ENCODE results near the gene MLST8. TPM values are rescaled to one million over a fixed set of nuclear protein-coding genes. Genes with fewer than 3 reads are reported as not detected.

MLST8 gene
- total RNA-seq, 1 donor from 2014 or later, result 56.4 TPM

DNA sequence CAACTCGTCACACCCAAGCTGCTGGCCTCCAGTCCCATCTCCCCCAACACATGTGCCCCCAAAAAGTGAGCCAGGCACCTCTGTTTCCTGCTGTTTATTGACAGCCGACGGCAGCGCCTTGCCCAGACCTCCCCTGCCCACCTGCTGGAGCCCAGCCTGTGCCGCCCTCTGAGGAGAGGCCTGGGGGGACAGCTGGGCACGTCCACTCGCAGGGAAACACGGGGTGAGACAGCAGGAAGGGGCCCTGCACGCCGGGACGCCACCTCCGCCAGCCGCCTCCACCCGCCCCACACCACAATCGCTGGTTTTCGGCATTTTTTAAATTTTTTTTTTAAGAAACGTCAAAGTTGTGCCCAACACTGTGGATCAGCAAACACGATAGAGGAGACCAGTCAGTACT is 28.2 kb upstream of the MLST8 start:
- Mint-ChIP-seq H3K4me3 (ENCODE audit: low read depth) (no peak overlapping the region), H3K27me3 (ENCODE audit: low read depth) (no peaks in the 10 kb centered on the region), H3K27ac (no peak overlapping the region), H3K4me1 (ENCODE audit: low read depth) (no peaks in the 10 kb centered on the region), H3K36me3 (ENCODE audit: low read depth) (peaks cover 20% of the 10 kb centered on the region), H3K9me3 (no peaks in the 10 kb centered on the region)
- intact Hi-C loops (cut with micrococcal nuclease), result no loop called here
- DNase-seq (ENCODE audit: low spot score), result no peak

DNA sequence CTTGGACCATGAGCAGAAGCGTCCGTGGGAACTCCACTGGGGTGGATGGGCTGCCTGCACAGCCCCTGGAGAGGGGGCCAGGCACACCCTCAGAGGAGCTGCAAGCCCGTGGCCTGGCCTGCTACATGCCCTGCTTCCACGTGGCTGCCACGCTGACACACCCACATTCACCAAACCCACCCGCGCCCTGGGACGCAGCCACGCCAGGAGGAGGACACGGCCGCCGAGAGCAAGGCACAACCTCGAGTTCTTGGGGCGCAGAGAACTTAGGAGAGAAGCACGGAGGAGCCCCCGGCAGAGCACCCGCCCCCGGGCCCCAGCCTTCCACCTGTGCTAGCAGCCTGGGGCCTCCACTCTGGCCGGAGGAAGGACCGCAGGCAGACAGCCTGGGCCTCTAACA is 27.7 kb upstream of the MLST8 start:
- Mint-ChIP-seq H3K27ac (no peak overlapping the region), H3K27me3 (ENCODE audit: low read depth) (no peaks in the 10 kb centered on the region), H3K36me3 (ENCODE audit: low read depth) (peaks cover 20% of the 10 kb centered on the region), H3K4me3 (ENCODE audit: low read depth) (no peak overlapping the region), H3K9me3 (no peaks in the 10 kb centered on the region), H3K4me1 (ENCODE audit: low read depth) (no peaks in the 10 kb centered on the region)
- intact Hi-C loops (cut with micrococcal nuclease), result no loop called here
- no peak for DNase-seq (ENCODE audit: low spot score)

DNA sequence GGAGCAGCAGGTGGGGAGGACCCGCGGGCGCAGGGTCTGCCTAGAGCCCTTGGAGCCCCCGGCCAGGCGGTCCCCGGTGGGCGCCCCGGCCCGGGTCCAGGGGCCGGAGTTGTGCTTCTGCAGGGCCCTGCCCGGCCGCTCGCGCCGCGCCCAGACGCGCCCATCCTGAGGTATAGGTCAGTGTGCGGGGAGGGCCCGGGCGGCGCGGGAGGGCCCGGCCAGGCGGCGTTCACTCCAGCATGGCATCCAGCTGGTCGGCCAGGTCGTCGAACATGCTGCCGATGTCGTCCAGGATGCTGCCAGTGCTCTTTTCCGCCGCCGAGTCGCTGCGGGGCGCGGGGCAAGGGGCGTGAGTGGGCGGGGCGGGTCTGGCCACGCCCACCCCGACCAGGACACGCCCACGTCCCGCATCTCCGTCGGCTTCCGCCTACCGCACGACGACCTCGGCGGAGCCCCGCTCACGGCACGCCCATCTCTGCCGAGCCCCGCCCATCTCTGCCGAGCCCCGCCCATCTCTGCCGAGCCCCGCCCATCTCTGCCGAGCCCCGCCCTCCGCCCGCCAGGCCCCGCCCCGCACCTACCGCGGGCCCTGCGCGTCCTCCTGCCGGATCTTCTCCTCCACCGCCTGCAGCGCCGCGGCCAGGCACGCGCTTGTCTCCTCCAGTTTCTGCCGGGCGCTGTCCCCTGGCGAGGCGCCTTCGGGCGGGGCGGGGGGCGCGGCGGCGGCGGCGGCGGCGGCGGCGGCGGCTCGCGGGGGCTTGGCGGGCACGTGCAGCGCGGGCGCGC is 26.7 kb upstream of the MLST8 start:
- no peaks in the 10 kb centered on the region for H3K4me1 Mint-ChIP-seq (ENCODE audit: low read depth)
- DNase-seq (ENCODE audit: low spot score), result no peak
- intact Hi-C loops (cut with micrococcal nuclease), result no loop called here
- no peak overlapping the region for H3K27ac Mint-ChIP-seq
- no peaks in the 10 kb centered on the region for H3K9me3 Mint-ChIP-seq
- no peak overlapping the region for H3K4me3 Mint-ChIP-seq (ENCODE audit: low read depth)
- H3K36me3 Mint-ChIP-seq (ENCODE audit: low read depth), result peaks cover 17% of the 10 kb centered on the region
- no peaks in the 10 kb centered on the region for H3K27me3 Mint-ChIP-seq (ENCODE audit: low read depth)

DNA sequence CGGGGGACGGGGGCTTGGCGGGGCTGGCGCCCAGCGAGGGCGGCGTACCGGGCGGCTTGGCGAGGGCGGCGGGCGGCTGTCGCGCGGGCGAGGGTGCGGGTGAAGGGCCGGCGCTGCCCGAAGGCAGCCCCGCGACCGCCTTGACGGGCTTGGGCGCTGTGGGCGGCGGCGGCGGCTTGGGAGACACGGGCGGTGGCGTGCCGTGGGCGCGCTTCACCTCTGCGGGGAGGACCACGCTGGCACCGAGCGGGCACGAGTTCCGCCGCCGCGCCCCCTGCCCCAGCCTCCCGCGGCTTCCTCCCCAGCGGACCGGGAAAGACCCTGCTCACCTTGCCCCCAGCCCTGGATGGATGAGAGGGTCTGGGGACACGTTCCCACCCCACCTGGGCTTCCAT is 26.1 kb upstream of the MLST8 start:
- Mint-ChIP-seq H3K4me3 (ENCODE audit: low read depth) (no peak overlapping the region), H3K36me3 (ENCODE audit: low read depth) (peaks cover 14% of the 10 kb centered on the region), H3K27me3 (ENCODE audit: low read depth) (no peaks in the 10 kb centered on the region), H3K9me3 (no peaks in the 10 kb centered on the region), H3K4me1 (ENCODE audit: low read depth) (no peaks in the 10 kb centered on the region), H3K27ac (no peak overlapping the region)
- intact Hi-C loops (cut with micrococcal nuclease), result no loop called here
- no peak for DNase-seq (ENCODE audit: low spot score)

DNA sequence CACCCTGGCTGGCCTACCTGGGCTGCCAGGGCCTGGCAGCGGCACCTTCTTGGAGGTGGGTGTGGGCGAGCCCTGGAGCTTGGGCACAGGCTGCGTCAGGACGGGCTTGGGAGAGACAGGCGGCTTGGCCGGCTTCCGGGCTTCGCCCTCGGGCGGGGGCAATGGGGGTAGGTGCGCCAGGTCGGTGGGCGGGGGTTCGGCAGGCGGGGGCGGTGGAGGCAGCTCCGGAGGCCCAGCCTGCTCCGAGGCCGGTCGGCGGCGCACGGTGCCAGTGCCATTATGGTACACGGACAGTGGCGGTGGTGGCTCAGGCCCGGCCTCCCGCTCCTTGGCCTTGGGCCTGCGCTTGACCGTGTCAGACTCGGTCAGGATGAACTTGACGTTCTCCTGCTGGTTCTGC is 25.7 kb upstream of the MLST8 start:
- no peak overlapping the region for H3K4me3 Mint-ChIP-seq (ENCODE audit: low read depth)
- peaks cover 9% of the 10 kb centered on the region for H3K36me3 Mint-ChIP-seq (ENCODE audit: low read depth)
- no peak overlapping the region for H3K27ac Mint-ChIP-seq
- H3K27me3 Mint-ChIP-seq (ENCODE audit: low read depth), result no peaks in the 10 kb centered on the region
- intact Hi-C loops (cut with micrococcal nuclease), result no loop called here
- no peaks in the 10 kb centered on the region for H3K4me1 Mint-ChIP-seq (ENCODE audit: low read depth)
- DNase-seq (ENCODE audit: low spot score), result no peak
- no peaks in the 10 kb centered on the region for H3K9me3 Mint-ChIP-seq

DNA sequence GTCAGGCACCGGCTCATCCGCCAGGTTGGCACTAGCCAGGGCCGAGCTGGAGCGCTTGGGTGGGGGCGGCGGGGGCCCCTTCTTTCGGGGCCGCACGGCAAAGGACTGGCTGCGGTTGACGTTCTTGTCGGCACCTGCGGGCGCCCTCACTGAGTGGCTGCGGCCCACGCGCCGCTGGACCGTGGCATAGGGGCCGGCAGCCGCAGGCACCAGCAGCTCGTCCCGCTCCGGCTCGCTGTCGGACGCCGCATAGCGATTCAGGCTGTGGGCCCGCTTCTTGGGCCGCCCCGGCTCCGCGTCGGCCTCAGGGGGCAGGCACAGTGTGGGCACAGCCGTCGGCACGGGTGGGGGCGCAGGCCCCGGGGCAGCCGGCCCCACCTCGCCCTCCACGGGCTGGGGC is 24.8 kb upstream of the MLST8 start:
- DNase-seq (ENCODE audit: low spot score), result no peak
- Mint-ChIP-seq H3K4me3 (ENCODE audit: low read depth) (no peak overlapping the region), H3K27me3 (ENCODE audit: low read depth) (no peaks in the 10 kb centered on the region), H3K4me1 (ENCODE audit: low read depth) (no peaks in the 10 kb centered on the region), H3K9me3 (no peaks in the 10 kb centered on the region), H3K36me3 (ENCODE audit: low read depth) (peaks cover 8% of the 10 kb centered on the region), H3K27ac (no peak overlapping the region)
- intact Hi-C loops (cut with micrococcal nuclease), result no loop called here

DNA sequence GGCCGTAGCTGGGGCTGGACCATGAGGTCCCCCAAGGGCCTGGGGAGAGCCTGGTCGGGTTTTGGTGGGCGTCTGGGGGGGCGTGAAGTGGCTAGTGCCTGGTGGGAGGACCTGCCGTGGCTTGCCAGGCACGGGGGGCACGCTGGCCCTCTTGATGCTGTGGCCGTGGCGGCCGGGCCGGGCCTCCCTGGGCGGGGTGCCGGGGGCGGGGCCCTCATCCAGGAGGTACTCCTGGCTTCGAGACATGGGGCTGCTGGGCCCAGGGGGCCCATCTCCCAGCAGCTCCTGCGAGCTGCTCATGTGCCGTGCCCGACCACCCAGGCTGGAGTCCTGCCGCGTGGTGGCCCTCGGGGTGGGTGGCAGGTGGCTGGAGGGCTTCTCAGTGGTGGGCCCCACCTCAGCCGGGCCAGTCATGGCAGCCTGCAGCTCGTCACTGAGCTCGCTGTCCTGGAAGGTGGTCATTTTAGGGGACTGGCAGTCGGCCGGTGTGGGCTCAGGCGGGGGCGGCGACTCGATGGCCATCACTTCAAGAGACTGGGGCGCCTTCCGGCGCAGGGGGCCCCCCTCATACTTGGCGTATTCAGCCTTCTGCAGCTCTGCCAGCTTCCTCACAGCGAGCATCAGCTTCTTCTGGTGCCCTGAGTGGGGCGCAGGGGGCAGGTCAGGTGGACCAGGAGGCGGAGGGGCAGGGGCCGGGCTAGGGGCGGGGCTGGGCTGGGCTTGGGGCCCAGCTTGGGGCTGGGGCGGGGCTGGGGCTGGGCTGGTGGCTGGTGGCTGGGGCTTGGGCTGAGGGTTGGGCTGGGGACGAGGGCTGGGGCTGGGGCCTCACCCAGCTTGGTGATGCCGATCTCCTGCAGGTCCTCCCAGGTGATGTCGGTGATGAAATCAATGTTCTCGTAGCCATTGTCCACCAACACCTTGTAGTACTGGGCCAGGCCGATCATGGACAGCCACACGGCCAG is 24.0 kb upstream of the MLST8 start:
- Mint-ChIP-seq H3K27ac (no peak overlapping the region), H3K9me3 (no peaks in the 10 kb centered on the region), H3K4me3 (ENCODE audit: low read depth) (no peak overlapping the region), H3K4me1 (ENCODE audit: low read depth) (no peaks in the 10 kb centered on the region), H3K36me3 (ENCODE audit: low read depth) (peaks cover 3% of the 10 kb centered on the region), H3K27me3 (ENCODE audit: low read depth) (no peaks in the 10 kb centered on the region)
- intact Hi-C loops (cut with micrococcal nuclease), result no loop called here
- no peak for DNase-seq (ENCODE audit: low spot score)

DNA sequence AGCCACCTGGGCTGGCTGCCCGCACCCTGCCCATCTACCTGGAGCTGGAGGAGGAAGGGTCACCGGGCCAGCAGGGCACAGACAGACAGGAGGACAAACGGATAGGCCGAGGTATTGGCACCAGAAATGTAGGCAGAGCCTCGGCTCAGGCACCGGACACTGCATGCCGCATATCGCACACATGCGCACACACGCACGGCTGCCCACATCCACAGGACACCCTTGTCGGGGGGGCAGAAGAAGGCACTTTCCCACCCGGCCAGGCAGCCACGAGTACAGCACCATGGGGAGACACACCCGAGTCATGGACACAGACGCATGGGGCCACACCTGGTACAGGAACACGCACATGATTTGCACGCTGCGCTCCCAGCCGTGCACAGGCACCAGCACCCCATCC is 23.3 kb upstream of the MLST8 start:
- Mint-ChIP-seq H3K4me3 (ENCODE audit: low read depth) (no peak overlapping the region), H3K9me3 (no peaks in the 10 kb centered on the region), H3K4me1 (ENCODE audit: low read depth) (no peaks in the 10 kb centered on the region), H3K36me3 (ENCODE audit: low read depth) (peaks cover 3% of the 10 kb centered on the region), H3K27ac (no peak overlapping the region), H3K27me3 (ENCODE audit: low read depth) (no peaks in the 10 kb centered on the region)
- intact Hi-C loops (cut with micrococcal nuclease), result no loop called here
- no peak for DNase-seq (ENCODE audit: low spot score)

DNA sequence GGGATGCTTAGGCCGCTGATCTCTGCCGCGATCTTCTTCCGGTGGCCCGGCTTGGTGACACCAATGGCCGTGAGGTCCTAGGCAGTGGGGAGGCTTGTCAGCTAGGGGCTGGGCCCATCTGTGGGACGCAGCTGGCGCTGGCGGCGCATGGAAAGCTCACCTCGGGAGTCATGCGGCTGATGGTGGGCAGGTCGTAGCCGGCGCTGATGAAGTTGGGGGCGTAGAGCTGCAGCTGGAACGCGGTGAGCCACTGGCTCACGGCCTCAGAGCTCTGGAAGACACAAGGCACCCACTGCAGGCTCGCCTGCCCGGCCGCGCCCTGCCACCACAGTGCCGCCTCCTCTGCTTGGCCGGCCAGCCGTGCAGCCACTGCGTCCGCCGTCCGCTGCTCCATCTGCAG is 21.6 kb upstream of the MLST8 start:
- H3K27ac Mint-ChIP-seq, result no peak overlapping the region
- no peaks in the 10 kb centered on the region for H3K36me3 Mint-ChIP-seq (ENCODE audit: low read depth)
- no peak for DNase-seq (ENCODE audit: low spot score)
- no peaks in the 10 kb centered on the region for H3K9me3 Mint-ChIP-seq
- intact Hi-C loops (cut with micrococcal nuclease), result no loop called here
- H3K4me1 Mint-ChIP-seq (ENCODE audit: low read depth), result no peaks in the 10 kb centered on the region
- no peaks in the 10 kb centered on the region for H3K27me3 Mint-ChIP-seq (ENCODE audit: low read depth)
- no peak overlapping the region for H3K4me3 Mint-ChIP-seq (ENCODE audit: low read depth)

DNA sequence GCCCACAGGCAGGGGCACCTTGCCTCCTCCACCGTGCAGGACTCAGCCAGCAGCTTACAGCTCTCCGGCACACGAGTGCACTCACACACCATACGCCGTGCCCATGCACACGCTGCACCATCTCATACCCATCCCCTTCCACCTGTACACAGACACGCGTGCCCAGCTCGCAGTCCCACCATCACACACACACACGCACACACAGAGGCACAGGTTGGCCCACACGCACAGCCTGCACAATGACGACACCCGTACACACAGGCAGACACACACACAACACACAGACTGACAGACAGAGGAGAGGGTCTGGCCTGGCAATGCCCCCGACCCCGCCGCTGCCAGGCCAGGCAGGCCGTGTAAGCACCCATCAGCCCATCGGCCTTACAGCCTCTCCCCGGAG is 20.9 kb upstream of the MLST8 start:
- no peak for DNase-seq (ENCODE audit: low spot score)
- Mint-ChIP-seq H3K27me3 (ENCODE audit: low read depth) (no peaks in the 10 kb centered on the region), H3K4me1 (ENCODE audit: low read depth) (no peaks in the 10 kb centered on the region), H3K27ac (no peak overlapping the region), H3K36me3 (ENCODE audit: low read depth) (no peaks in the 10 kb centered on the region), H3K9me3 (no peaks in the 10 kb centered on the region), H3K4me3 (ENCODE audit: low read depth) (no peak overlapping the region)
- intact Hi-C loops (cut with micrococcal nuclease), result no loop called here

DNA sequence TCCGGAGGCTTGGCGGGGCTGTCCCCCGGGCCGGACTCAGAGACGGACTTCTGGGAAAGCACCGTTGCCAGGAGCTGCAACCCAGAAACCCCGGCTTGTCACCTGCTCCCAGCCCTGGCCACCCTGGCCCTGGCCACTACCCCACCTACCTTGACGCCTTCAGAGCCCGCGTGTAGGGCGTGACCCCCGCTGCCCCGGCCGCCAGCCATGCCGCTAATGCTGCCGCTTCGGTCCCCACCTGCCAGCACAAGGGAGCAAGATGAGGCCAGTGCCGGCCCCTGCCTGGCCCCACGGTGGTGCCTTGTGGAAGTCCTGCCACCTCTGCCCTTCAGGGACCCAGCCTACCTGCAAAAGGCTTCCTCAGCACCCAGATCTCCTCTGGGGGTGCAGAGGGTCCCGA is 20.3 kb upstream of the MLST8 start:
- no peak overlapping the region for H3K27ac Mint-ChIP-seq
- no peak overlapping the region for H3K4me3 Mint-ChIP-seq (ENCODE audit: low read depth)
- H3K4me1 Mint-ChIP-seq (ENCODE audit: low read depth), result no peaks in the 10 kb centered on the region
- intact Hi-C loops (cut with micrococcal nuclease), result no loop called here
- DNase-seq (ENCODE audit: low spot score), result no peak
- no peaks in the 10 kb centered on the region for H3K27me3 Mint-ChIP-seq (ENCODE audit: low read depth)
- no peaks in the 10 kb centered on the region for H3K9me3 Mint-ChIP-seq
- H3K36me3 Mint-ChIP-seq (ENCODE audit: low read depth), result no peaks in the 10 kb centered on the region

DNA sequence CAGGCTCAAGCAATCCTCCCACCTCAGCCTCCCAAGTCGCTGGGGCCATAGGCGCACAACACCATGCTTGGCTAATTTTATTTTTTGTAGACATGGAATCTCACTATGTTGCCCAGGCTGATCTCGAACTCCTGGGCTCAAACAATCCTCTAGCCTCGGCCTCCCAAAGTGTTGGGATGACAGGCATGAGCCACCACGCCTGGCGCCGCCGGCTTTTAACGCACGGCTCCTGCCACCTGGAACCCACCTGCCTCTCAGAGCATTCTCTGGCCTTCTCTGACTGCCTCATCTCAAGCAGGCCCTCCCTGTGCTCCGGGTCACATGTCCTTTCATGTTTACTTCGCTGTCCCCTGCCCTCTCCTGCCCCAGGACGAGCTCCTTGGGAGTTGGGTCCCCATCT is 19.2 kb upstream of the MLST8 start:
- no peaks in the 10 kb centered on the region for H3K9me3 Mint-ChIP-seq

DNA sequence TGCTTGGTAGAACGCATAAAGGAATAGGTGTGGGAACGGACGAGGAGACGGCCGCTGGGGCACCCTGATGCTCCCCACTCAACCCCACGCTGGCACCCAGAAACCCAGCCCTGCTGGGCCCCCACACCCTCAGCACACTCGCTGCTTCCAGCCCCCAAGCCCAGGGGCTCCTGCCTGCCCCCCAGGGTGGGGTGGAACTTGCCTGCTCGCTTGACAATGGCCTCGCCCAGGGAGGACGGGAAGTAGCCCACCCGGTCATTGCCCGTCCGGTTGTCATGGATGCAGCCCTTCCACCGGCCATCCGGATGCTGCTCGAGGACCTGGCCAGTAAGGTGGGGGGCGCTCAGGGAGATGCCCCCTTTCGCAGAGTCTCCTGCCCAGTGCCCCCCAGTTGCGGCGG is 18.7 kb upstream of the MLST8 start:
- Mint-ChIP-seq H3K9me3 (no peaks in the 10 kb centered on the region), H3K27me3 (ENCODE audit: low read depth) (no peaks in the 10 kb centered on the region), H3K4me3 (ENCODE audit: low read depth) (no peak overlapping the region), H3K27ac (no peak overlapping the region), H3K4me1 (ENCODE audit: low read depth) (no peaks in the 10 kb centered on the region), H3K36me3 (ENCODE audit: low read depth) (no peaks in the 10 kb centered on the region)
- DNase-seq (ENCODE audit: low spot score), result no peak
- intact Hi-C loops (cut with micrococcal nuclease), result no loop called here

More for the DNA sequence above, 19.2 kb upstream of the MLST8 start:
- Mint-ChIP-seq H3K27me3 (ENCODE audit: low read depth) (no peaks in the 10 kb centered on the region), H3K4me3 (ENCODE audit: low read depth) (no peak overlapping the region), H3K4me1 (ENCODE audit: low read depth) (no peaks in the 10 kb centered on the region), H3K36me3 (ENCODE audit: low read depth) (no peaks in the 10 kb centered on the region), H3K27ac (no peak overlapping the region)
- intact Hi-C loops (cut with micrococcal nuclease), result no loop called here
- DNase-seq (ENCODE audit: low spot score), result no peak

Measured in activated T-helper 2 cell treated with anti-CD3 and anti-CD28 coated beads, Interferon-gamma antibody, Interleukin-2, Interleukin-4, amounts not matched to agents 10 μg/mL and 5 μg/mL and 100 μg/mL, durations not matched to agents 14 hours and 24 hours and 36 hours (primary cell).